Glutamatergic neuron (in vitro differentiated cells): ENCODE results near the gene CTDNEP1. TPM values are rescaled to one million over a fixed set of nuclear protein-coding genes. Genes with fewer than 3 reads are reported as not detected.
A peak's percentile ranks its signal among the peaks of the same experiment; 100 is the strongest.

Experiments
- DNase-seq: peaks from one replicate; pipeline ENCODE4 v3.0.0; 2022
- H3K27ac Mint-ChIP-seq: one replicate; pipeline ENCODE4 v1.8.0; 2020; ENCODE audit warnings: mild to moderate bottlenecking, mixed read lengths, inconsistent platforms; ENCODE audit not compliant: unreplicated experiment
- H3K27me3 Mint-ChIP-seq: one replicate; pipeline ENCODE4 v1.8.0; 2020; ENCODE audit warnings: mild to moderate bottlenecking, moderate library complexity, mixed read lengths, inconsistent platforms; ENCODE audit not compliant: unreplicated experiment
- H3K36me3 Mint-ChIP-seq: one replicate; pipeline ENCODE4 v1.8.0; 2020; ENCODE audit warnings: mild to moderate bottlenecking, mixed read lengths, inconsistent platforms; ENCODE audit not compliant: unreplicated experiment
- H3K4me1 Mint-ChIP-seq: one replicate; pipeline ENCODE4 v1.8.0; 2020; ENCODE audit warnings: mild to moderate bottlenecking, low read depth, mixed read lengths, inconsistent platforms; ENCODE audit not compliant: unreplicated experiment
- H3K4me3 Mint-ChIP-seq: one replicate; pipeline ENCODE4 v1.8.0; 2020; ENCODE audit warnings: mild to moderate bottlenecking, mixed read lengths, inconsistent platforms; ENCODE audit not compliant: unreplicated experiment
- H3K9me3 Mint-ChIP-seq: one replicate; pipeline ENCODE4 v1.8.0; 2020; ENCODE audit warnings: mild to moderate bottlenecking, moderate library complexity, mixed read lengths, inconsistent platforms; ENCODE audit not compliant: unreplicated experiment
- total RNA-seq: library from RNA; stranded (reverse); fragmentation: NEBNext Ultra II Directional; extraction: Animal tissue kit (Norgen Biotek cat#: 25700); gene quantifications from one replicate; pipeline ENCODE4 v1.2.1, GENCODE V29; 2021; ENCODE audit not compliant: unreplicated experiment
- TF ChIP-seq, protein P1 (sequence below): fragments of 200-600 bp; sonication (generic); IDR thresholded peaks from one replicate; pipeline ENCODE4 v1.5.0; 2021; ENCODE audit not compliant: partially characterized antibody, unreplicated experiment

Gene CTDNEP1
- total RNA-seq, 1 donor from 2014 or later: 185 TPM

DNA sequence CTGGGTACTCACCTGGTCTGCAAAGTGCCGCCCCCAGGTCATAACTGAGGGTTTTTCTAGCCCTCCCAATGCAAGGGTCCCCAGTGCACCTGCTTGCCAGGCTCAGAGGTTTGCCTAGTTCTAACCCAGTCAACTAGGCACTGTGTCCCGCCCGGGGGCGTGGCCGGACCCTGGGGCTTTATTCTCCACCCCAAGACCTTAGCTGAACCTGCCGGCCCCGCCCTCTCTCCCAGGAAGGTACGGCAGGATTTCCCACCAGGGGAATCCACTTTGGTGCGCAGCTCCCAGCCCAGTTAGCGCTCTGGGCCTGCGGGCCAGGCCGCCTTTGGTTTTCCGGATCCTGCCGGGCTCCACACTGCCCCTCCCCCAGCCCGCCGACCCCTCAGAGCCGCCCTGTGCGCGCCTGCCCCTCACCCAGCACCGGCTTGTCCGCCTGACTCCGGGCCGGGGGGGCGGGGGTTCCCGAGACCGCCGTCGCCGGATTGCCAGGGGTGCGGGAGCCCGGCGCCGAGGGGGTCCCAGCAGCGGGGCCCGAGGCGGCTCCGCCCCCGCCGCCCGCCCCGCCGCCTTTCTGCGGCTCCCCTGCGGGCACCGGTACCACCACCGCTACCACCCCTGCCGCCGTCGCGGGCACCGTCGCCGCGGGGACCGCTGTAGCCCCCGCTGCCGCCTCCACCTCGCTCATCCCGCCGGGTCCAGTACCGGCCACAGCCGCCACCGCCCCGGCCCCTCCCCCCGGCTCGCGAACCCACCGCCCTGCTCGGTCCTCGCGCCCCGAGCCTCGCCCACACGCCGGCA, 42.5 kb upstream of the CTDNEP1 start:
- TF ChIP-seq, protein P1, sequence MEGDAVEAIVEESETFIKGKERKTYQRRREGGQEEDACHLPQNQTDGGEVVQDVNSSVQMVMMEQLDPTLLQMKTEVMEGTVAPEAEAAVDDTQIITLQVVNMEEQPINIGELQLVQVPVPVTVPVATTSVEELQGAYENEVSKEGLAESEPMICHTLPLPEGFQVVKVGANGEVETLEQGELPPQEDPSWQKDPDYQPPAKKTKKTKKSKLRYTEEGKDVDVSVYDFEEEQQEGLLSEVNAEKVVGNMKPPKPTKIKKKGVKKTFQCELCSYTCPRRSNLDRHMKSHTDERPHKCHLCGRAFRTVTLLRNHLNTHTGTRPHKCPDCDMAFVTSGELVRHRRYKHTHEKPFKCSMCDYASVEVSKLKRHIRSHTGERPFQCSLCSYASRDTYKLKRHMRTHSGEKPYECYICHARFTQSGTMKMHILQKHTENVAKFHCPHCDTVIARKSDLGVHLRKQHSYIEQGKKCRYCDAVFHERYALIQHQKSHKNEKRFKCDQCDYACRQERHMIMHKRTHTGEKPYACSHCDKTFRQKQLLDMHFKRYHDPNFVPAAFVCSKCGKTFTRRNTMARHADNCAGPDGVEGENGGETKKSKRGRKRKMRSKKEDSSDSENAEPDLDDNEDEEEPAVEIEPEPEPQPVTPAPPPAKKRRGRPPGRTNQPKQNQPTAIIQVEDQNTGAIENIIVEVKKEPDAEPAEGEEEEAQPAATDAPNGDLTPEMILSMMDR: no peak
- Mint-ChIP-seq H3K4me1 (no peaks in the 10 kb centered on the region), H3K9me3 (peaks cover 8% of the 10 kb centered on the region), H3K27me3 (peaks cover 22% of the 10 kb centered on the region), H3K4me3 (peak overlapping the region; percentile 66), H3K36me3 (no peaks in the 10 kb centered on the region), H3K27ac (no peak overlapping the region)
- peak; percentile 33 for DNase-seq

DNA sequence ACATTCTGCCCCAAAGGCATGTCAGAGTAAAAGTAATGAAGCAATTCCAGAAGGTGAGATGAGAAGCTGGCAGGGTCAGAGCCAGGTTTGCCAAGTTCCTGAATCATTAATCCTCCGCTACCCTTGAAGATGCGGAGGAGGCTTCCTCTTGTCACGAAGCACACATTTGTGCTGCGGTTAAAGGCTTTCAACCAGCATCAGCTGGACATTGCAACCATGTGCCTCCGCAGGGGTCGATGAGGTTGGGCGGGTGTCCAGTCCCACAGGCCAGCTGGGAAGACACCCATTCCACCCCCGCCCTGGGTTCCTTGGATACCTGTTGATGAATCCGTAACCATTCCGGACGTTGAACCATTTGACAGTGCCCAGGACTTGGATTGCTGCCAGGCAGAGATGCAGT, 41.6 kb upstream of the CTDNEP1 start:
- no peak for DNase-seq
- Mint-ChIP-seq H3K27me3 (peaks cover 22% of the 10 kb centered on the region), H3K27ac (no peak overlapping the region), H3K4me1 (no peaks in the 10 kb centered on the region), H3K4me3 (peak overlapping the region; percentile 66), H3K9me3 (peaks cover 8% of the 10 kb centered on the region), H3K36me3 (no peaks in the 10 kb centered on the region)
- TF ChIP-seq, protein P1: no peak

DNA sequence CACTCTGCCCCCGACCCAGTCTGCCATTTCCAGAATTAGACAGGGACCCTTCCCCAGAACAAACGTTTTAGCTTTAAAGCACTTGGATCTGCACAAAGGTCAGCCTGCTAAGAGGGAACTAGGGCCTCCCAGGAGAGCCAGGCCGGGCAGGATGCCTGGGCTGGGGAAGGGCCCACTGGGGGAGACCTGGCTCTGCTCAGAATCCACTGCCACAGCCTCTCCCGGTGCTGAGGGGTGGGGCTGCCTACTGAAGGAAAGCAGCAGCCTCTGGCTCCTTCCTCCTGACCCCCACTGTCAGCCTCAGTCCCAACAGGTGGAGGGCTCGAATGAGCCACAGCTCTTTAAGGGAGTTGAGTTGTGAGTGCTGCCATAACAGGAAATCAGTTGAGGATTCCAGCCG, 41.2 kb upstream of the CTDNEP1 start:
- no peaks in the 10 kb centered on the region for H3K36me3 Mint-ChIP-seq
- TF ChIP-seq, protein P1: no peak
- peaks cover 8% of the 10 kb centered on the region for H3K9me3 Mint-ChIP-seq
- DNase-seq: no peak
- H3K4me3 Mint-ChIP-seq: no peak overlapping the region
- H3K27ac Mint-ChIP-seq: no peak overlapping the region
- H3K4me1 Mint-ChIP-seq: no peaks in the 10 kb centered on the region
- peaks cover 22% of the 10 kb centered on the region for H3K27me3 Mint-ChIP-seq

DNA sequence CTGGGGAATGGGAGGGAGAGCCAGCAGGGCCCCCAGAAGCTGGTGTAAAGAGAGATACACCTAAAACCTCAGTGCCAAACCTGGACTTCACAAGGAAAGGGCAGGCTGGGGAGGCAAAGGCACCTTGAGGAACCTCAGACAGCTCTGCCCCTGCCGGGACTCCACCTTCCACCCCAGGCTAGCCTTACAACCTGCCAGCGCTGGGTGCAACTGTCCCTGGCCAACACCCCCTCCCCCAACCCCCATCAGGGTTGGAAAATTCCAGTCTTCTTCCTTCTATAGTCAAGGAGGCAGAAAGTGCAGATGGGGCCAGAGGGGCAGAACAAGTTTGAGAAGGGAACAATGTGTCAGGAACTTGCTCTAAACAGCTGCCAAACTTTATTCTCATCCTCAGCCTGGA, 40.7 kb upstream of the CTDNEP1 start:
- H3K27me3 Mint-ChIP-seq: peaks cover 24% of the 10 kb centered on the region

DNA sequence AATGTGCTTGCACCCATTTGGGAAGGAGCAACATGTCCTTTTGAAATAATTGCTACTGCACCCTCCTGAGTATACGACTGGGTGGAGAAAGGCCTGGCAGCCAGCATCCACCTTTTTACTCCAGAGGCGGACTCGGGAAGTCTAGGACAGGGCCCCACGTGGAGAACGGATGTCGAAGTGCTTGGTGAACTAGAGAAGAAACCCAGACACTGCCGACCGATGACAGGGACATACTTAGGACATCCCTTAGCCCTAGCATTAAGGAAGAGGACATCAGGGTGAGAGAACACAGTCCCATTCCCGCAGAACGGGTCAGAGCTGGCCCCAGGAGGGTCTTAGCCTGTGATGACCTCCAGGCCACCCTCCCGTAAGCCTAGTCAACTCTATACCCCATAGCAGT, 39.2 kb upstream of the CTDNEP1 start:
- no peaks in the 10 kb centered on the region for H3K4me1 Mint-ChIP-seq
- peaks cover 5% of the 10 kb centered on the region for H3K9me3 Mint-ChIP-seq
- TF ChIP-seq, protein P1: no peak
- no peak overlapping the region for H3K27ac Mint-ChIP-seq
- H3K27me3 Mint-ChIP-seq: peaks cover 20% of the 10 kb centered on the region
- no peak overlapping the region for H3K4me3 Mint-ChIP-seq
- H3K36me3 Mint-ChIP-seq: no peaks in the 10 kb centered on the region
- no peak for DNase-seq

More for the DNA sequence above, 40.7 kb upstream of the CTDNEP1 start:
- no peak for DNase-seq
- Mint-ChIP-seq H3K27ac (no peak overlapping the region), H3K36me3 (no peaks in the 10 kb centered on the region), H3K4me3 (no peak overlapping the region), H3K9me3 (peaks cover 8% of the 10 kb centered on the region), H3K4me1 (no peaks in the 10 kb centered on the region)
- TF ChIP-seq, protein P1: no peak
